Prostate gland (tissue), 2 donors: ENCODE measurements around the gene KLHL24.

Source experiments
- CTCF ChIP-seq, 4 experiments: fragments of 200-600 bp in 2 of 4; fragments of 450-650 bp in 2 of 4; sonication (generic) in 2 of 4; IDR thresholded peaks; 1 replicate in 3 of 4; 2 replicates in 1 of 4; pipeline ENCODE4 v1.5.1; 2016 to 2019; ENCODE audit warnings: antibody characterized with exemption in 4 of 4, mild to moderate bottlenecking in 2 of 4, moderate library complexity in 2 of 4
- POLR2A ChIP-seq: fragments of 450-650 bp; IDR thresholded peaks from one replicate; pipeline ENCODE4 v1.6.1; 2016; ENCODE audit warnings: antibody characterized with exemption, mild to moderate bottlenecking
- POLR2AphosphoS5 ChIP-seq: sonication (generic); formaldehyde crosslinking; IDR thresholded peaks from one replicate; pipeline ENCODE4 v1.6.1; 2017; ENCODE audit warnings: antibody characterized with exemption

- no peak for TF ChIP-seq CTCF (IDR thresholded peaks at IDR 0.05)
- no peak for TF ChIP-seq POLR2A
- no peak for TF ChIP-seq POLR2AphosphoS5
Measured at GRCh38 chr3:183645254-183645653, 9.8 kb downstream of the KLHL24 start.
